ENCODE measurements around the gene OSGEP.

OSGEP gene

DNA sequence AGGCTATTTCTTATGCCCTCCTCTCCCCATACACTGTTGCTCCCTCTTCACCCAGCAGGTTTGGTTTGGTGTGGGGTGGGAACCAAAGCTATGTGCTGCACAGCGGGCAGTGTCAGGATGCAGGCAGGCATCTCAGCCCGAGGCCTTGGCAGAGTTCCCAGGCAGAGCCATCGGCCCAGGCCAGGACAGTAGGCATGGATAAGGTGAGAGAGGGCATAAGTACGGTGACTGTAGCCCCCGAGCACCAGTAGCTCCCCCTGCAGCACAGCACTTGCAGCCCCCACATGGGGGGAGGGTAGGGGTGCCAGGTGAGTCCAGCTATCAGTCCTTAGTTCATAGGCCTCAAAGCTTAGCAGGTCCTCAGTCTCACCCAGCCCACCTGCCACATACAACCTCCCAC is 25.8 kb downstream of the OSGEP start:
- DNase-seq = no peak

DNA sequence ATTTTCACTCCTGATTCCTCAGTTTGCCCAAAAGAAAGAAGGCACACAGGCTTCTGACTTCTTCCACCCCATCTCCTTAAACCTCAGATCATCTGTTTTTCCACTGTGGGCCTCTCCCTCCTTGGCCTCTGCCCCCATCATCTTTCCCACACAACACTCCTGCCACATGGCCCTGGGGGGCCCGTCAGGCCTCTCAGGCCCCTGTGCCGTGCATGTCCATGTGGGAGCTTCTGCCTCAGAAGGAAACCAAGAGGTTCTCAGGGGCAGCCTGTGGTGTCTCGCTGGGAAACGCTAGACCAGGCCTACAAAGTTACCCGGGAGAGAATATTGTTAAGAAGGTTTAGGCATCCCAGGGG is 26.6 kb downstream of the OSGEP start:
- no peak for DNase-seq

DNA sequence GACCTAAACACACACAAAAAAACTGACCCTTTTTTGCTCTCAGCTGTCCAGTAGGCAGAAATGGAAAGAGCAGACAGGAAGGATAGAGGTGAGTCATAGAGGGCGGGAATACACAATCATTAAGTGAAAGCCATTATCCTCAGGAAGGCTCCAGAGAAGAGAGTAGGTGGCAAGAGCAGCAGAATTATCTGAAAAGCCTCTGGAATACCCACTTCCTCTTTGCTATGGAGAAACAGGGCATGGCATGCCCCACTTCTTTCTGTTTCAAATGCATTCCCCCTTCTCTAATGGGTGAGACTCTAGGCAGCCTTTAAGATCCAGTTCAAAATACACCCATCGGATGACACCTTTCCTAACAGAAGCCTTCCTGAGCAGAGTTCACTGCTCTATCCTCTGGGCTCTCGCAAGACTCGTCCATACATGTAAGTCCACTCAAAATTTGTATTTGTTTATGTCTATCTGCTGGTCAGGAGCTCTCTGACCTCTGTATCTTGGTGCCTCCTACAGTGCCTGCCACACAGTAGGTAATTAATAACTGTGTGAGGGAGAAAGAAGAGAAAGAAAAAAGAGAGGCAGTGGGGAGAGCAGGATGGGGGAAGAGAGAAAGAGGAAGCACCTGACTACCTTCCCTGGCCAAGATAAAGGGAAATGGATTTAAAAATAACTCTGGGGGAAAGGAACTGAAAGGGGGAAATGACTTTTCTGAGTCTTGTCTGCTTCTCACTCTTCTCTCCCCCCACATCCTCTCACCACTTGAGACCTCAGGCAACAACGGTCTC is 27.2 kb downstream of the OSGEP start:
- DNase-seq = peak; percentile 53

DNA sequence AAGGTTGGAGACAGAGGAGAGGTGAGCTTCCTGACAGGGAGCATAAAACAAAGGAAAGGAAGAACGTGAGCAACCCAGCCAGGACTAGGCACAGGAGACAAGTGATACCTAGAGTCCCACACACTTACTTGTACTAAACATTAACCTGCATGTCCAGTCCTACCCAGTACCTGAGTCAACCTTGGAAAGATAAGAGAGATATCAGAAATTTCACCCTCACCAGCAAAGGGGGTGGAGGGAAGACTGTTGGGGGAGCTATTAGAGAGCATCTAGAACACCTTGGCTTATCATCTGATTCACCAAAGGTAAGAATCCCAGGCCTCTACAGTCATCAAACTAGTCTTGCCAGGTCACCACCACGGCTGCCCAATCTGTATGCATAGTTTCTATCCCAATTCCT is 29.8 kb downstream of the OSGEP start:
- no peak for DNase-seq

DNA sequence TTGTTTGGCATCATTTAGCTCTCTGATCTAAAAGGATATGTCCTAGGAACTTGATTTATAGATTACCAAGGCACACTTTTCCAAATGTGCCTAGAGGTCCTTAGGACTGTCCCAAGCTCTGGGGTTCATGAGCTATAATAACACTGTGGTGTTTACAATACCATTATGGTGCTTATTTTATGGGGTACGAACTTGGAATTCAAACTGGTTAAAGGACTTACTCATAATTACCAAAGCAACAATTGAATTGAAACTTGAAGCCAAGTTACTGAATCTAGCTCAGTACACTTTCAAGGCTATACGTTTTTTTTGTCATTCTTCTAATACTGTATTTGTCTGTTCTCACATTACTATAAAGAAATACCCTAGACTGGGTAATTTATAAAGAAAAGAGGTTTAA is 31.7 kb downstream of the OSGEP start:
- no peak for DNase-seq

DNA sequence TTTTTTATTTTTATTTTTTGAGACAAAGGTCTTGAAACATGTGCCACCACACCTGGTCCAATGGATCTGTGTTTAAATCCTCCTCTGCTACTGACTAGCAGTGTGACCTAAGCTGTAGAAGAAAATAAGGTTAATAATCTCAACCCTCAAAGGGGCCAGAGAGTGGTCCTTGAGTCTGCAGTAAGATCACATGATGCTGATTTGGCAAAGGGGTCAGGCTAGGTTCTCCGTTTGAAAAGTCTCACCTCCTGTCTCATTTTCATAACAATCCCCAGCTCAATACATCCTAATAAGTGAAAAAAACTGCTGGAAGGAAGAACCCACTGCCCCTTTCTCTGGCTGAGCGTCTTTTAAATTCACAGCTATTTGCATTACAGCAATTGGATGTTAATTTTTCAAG is 33.3 kb downstream of the OSGEP start:
- no peak for DNase-seq

DNA sequence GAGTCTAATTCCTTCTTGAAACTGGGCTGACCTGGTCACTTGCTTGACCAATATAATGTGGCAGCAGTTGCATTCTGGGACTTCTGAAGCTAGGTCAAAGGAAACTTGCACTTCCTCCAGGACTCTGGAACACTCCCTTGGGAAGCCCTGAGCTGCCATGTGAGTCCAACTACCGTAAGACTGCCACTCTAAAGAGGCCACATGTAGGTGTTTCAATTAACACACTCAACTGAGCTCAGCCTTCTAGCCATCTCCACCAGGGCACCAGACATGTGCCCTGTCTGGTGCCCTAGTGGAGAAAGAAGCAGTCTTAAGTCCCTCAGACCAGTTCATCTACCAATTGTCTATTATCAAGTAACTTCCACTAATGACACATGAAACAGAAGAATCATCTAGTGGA is 35.2 kb downstream of the OSGEP start:
- no peak for DNase-seq

DNA sequence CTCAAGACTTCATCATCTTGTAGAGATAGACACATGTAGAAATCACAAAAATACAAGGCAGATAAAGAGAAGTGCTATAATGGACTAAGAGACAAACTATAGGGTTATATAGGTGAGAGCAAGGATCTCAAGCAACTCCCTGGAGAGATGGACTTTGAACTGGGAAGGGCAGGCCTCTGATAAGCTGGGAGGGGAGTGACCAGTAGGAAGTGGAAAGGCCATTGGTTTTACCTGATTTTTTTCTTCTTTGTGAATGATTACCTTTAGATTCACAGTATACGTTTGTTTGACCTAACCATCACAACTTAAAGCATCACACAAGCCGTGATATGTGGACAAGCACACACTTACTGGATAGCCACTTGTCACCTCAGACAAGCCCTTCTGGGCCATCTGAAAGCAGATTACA is 36.1 kb downstream of the OSGEP start:
- no peak for DNase-seq

DNA sequence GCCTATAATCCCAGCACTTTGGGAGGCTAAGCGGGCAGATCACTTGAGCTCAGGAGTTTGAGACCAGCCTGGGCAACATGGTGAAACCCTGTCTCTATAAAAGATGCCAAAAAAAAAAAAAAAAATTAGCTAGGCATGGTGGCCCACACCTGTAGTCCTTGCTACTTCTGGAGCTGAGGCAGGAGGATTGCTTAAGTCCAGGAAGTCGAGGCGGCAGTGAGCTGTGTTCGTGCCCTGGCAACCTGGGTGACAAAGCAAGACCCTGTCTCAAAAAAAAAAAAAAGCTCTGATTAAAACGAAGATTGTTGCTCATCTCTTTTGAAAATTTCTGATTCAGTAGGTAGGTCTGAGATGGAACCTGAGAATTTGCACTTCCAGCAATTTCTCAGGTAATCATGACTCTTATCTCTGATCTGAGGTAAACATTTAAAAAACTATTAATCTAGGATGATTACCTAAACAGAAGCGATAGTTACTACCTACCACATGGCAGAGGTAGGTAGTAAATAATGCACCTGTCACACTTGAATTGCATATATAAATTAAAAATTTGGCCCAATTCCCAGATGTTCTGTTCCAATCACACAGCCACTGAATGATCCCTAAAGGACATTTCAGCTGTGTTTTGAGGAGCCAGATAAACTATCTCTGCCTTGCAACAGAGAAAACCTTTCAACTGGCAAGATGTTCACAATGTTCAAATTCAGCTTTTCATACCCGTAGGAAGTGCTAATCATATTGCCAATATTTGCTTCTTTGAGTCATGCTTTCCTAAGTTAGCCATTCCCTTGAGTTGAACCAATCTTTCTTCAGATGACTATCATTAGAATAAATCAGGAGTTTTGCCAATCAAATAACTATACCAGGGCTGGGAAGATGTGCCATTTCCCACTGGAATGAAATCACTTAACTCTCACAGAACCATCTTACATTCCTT is 37.1 kb downstream of the OSGEP start:
- no peak for DNase-seq

DNA sequence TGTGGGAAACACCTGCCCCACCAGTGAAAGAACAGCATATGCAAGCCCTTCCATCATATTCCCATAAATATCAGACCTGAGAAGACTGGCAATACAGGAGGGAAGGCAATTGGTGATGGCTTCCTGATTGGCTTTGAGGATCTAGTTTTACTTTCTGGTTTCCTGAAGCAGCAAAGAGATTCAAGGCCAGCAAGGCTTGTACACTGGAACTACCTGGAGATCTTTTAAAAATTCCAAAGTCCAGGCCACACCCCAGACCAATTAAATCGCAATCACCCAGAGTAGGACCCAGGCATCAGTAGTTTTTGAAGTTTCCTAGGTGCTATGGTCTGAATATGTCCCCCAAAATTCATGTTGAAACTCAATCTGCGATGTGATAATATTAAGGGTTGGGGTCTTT is 38.4 kb downstream of the OSGEP start:
- no peak for DNase-seq

DNA sequence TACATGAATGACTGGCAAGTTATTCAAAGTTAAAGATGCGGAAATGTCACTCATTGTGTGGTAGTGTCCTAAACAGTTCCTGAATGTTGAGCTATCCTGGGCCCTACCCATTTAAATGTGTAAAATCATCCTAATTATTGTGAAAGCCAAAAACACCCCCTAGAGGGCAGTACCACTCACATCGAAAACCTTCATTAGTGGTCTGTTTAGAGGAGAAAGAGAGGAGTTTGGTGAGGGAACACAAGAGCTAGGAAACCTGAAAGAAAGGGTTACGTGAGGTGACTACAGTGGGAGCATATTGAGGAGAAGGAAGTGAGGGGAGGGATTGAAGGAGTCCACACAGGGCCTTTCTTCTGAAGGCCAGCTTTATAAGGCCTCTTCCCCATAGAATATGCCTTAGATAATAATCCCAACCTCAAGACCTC is 38.8 kb downstream of the OSGEP start:
- DNase-seq = peak; percentile 70

DNA sequence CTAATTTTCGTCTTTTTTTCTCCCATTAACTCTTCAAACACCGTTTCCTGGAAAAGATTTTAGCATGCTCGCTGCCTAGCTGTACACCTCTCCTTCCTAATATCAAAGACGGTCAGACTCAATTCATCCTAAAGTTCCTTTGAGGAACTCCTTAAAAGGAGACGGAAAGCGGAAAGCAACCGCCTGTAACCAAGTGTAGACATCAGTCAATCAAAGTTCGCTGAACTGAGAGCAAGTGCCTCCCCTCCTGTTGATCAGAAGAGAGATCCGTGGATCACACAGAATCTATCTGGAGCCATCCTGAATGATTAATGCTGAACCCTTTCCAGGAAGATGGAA is 40.9 kb downstream of the OSGEP start:
- peak; percentile 50 for DNase-seq

DNA sequence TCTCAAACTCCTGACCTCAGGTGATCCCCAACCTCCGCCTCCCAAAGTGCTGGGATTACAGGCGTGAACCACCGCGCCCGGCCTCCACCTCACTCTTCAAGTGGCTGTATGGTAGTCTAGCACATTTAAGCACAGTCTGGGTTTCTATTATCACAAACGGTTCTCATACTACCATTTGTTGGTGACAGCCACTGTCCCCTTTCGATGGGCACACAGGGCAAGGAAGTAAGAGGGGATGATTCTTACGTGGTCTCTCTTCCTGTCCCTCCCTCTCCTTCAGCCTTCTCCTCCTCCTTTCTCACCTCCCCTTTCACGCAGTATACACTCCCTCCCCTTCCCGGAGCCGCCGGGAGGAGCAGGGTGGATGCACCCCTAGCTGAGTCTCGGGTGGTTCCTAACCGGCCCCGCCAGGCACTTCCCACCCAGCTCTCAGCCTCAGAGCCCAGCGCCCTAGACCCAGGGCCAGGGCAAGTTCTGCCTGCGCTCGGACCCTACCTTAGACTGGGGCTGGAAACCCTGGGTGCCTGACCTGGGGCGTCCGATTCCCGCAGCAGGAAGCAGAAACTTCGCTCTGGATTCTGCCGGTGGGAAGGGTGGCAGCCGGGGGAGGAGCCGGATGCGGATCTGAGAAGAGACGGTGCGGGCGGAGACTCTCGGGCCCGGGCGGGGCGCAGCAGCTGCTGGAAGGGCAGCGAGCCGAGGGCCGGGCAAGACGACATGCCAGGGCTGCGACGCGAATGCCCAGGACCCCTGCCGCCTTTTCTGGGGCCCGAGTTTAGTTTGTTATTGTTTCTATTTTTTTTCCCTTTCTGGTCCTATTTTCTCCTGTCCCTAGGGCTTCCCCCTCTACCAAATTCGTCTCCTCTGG is 41.5 kb downstream of the OSGEP start, which contains the start of gene TEP1:
TEP1 (minus strand) TSS at position 626 of the 868 bp plus-strand sequence. CDS start 5,062 bp downstream, outside the sequence.
- peak; percentile 79 for DNase-seq

DNA sequence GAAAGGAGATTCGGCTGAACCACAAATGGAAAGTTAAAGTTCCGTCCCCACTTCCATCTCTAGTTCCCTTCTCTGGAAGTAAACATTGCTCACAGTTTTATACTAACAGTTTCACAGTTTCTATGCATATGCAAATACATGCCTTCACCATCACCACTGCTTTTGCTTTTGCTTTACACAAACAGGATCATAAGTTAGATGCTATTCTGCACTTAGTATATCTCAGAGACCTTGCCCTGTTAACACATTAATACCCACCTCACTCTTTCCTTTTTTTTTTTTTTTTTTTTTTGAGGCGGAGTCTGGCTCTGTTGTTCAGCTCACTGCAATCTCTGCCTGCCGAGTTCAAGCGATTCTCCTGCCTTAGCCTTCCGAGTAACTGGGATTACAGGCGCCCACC is 42.2 kb downstream of the OSGEP start:
- DNase-seq = peak; percentile 13

DNA sequence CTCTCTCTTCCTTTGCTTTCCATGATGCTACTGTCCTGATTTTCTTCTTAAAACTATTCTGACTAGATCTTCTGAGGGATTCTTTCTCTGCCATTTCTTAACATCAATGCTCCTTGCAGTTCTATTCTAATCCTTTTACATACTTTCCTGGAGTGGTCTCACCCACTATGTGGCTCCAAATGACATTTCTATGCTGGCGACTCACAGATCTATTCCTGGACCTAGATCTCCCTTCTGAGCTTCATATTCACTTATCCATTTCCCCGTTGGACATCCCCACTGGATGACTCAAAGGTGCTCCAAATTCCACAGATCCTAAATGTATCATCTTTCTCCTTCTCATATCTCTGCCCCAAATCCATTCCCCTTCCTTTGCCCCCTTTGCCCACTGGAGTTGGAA is 45.4 kb downstream of the OSGEP start:
- DNase-seq = no peak

DNA sequence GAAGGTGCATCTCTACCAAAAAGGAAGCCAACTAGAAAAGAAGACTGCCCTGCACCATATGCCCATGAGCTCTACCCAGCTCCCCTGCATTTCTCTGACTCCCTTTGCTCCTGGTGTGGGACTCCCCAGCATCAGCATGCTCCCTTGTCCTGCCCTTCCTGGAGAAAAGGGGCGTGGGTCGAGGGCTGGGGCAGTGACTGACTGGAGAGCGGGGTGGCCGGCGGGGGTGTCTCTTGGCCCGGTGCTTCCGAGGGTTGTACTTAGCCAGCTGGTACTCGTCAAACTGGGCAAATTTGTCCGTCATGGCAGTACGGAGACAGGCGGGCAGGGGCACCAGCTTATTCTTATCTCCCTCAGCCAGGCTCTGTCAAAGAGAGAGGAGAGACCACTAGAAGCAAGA is 51.1 kb downstream of the OSGEP start:
- DNase-seq = no peak

DNA sequence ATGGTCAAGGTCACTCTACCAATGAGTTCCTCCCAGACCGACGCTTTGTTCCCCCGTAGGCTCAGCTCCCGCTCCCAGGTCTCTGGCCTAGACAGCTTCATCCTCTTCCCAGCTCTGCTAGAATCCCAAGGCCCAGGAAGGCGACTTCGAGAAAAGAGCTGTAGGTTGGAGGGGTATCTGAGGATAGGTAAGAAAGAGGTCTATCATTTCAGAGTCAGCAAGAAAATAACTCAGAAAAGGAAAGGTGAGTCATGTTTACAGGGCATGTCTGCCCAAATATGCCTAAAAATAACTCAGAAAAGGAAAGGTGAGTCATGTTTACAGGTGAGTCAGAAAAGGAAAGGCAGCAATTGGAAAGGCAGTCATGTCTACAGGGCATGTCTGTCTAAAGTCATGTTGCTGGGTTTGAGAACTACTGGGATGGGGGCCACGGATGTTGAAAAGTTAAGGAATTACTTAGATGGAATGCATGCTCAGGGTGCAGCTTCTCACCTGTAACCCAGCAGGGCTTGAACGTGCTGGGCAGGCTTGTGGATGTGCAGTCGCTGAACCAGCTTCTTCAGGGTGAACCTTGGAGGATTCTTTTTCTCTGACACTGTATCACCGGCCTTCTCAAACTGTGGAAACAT is 53.5 kb downstream of the OSGEP start:
- DNase-seq = peak; percentile 82

DNA sequence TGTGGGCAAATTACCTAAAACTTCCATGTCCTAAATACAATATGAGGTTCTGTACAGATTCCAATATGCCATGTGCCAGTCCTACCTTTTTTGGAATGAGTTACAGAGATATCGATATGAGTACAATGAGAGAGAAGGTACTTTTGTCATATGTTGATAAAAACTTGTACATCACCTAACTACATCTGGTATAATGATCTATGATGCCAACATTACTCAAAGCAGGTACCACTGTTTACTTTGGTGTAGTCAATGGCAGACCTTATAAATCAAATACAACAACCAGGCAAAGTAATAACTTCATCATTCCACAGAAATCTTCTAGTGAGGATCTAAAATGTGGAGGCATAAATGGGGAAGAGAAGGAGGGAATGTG is 54.0 kb downstream of the OSGEP start:
- peak; percentile 2 for DNase-seq

DNA sequence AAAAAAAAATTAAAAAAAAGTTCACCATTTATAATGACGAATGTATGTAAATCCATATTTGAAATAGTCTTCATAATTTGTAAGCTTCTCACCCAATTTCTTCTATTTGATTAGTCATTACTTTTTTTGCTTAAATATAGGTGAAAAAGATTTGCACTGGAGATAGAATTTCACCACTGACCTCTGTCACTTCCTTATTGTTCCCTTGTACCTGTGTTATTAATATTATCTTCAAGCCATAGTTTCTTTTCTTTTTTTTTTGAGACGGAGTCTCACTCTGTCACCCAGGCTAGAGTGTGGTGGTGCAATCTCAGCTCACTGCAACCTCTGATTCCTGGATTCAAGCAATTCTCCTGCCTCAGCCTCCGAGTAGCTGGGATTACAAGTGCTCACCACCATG is 57.1 kb downstream of the OSGEP start:
- no peak for DNase-seq
